ENCODE data around the gene AMT.

- TF ChIP-seq CTCF (conservative IDR thresholded peaks at IDR 0.05; ENCODE audit: low read depth in 2 of 2) (no peak), EZH2phosphoT487 (IDR thresholded peaks at IDR 0.05; ENCODE audit: unreplicated experiment) (no peak), EZH2 (IDR thresholded peaks at IDR 0.05; ENCODE audit: low read depth, unreplicated experiment) (no peak), POLR2AphosphoS5 (IDR thresholded peaks at IDR 0.05; ENCODE audit: low read depth) (no peak), JUNB (IDR thresholded peaks at IDR 0.05; ENCODE audit: unreplicated experiment) (no peak), REST (IDR thresholded peaks at IDR 0.05; ENCODE audit: unreplicated experiment) (no peak), CREB1 (CRISPR knock-in tag; IDR thresholded peaks at IDR 0.05; ENCODE audit: low read depth) (no peak)
Measured at GRCh38 chr3:49434731-49435130, 12.5 kb upstream of the AMT start.

Data from GM23338 (cell line).